Adrenal gland (tissue), 12 donors: ENCODE results near the gene GALNTL6. TPM values are rescaled to one million over a fixed set of nuclear protein-coding genes. Genes with fewer than 3 reads are reported as not detected.

ENCODE experiments used
- DNase-seq, 7 donors: peaks; one replicate each; pipeline ENCODE4 v3.0.0-alpha.2; 2019 to 2020
- H3K27ac ChIP-seq, 5 donors: fragments of 200-600 bp; sonication (generic) in 4 of 5; 1 replicate in 3 of 5; 2 replicates in 2 of 5; pipeline versions ENCODE4 v1.5.1 to v1.8.0; 2016 to 2020; ENCODE audit warnings: mild to moderate bottlenecking in 1 of 5
- H3K27me3 ChIP-seq: fragments of 200-600 bp; 2 replicates; pipeline ENCODE4 v1.8.0; 2021
- H3K36me3 ChIP-seq, 2 donors: fragments of 200-600 bp; replicated peaks in 1 of 2; 1 replicate in 1 of 2; 2 replicates in 1 of 2; pipeline versions ENCODE4 v1.5.1 to v1.8.0; 2018 to 2022
- H3K4me1 ChIP-seq, 2 donors: fragments of 200-600 bp; replicated peaks in 1 of 2; 1 replicate in 1 of 2; 2 replicates in 1 of 2; pipeline versions ENCODE4 v1.5.1 to v1.8.0; 2018 to 2021
- H3K4me3 ChIP-seq, 4 donors: fragments of 200-600 bp; sonication (generic) in 3 of 4; one replicate each; pipeline ENCODE4 v1.5.1; 2016 to 2018
- H3K9me3 ChIP-seq, 3 donors: fragments of 200-600 bp; sonication (generic) in 1 of 3; replicated peaks in 1 of 3; 1 replicate in 2 of 3; 2 replicates in 1 of 3; pipeline versions ENCODE4 v1.5.1 to v1.8.0; 2016 to 2021
- CTCF ChIP-seq, 6 experiments: fragments of 450-650 bp in 4 of 6; fragments of 200-600 bp in 2 of 6; sonication (generic) in 1 of 6; IDR thresholded peaks; 1 replicate in 5 of 6; 2 replicates in 1 of 6; pipeline versions ENCODE4 v1.5.1 to v1.8.0; 2016 to 2021; ENCODE audit warnings: antibody characterized with exemption in 6 of 6, mild to moderate bottlenecking in 2 of 6, moderate library complexity in 1 of 6
- POLR2A ChIP-seq, 2 donors: fragments of 450-650 bp; IDR thresholded peaks; one replicate each; pipeline ENCODE4 v1.6.1; 2017; ENCODE audit warnings: antibody characterized with exemption in 2 of 2, mild to moderate bottlenecking in 2 of 2, moderate library complexity in 1 of 2
- WGBS, 4 donors: extraction: QIAGEN DNeasy Blood & Tissue Kit in 2 of 4; methylation state at CpG; one replicate each; pipeline versions ENCODE4 v1.1.5 to v1.1.7; 2013 to 2017; 5-methylcytosine and 5-hydroxymethylcytosine counted together
- intact Hi-C, 2 donors: fragments of 100-400 bp; cut with DNase I; formaldehyde crosslinking; loops; one replicate each; pipeline versions ENCODE4 v1.14.1 to v1.15.0; 2022 to 2023
- polyA plus RNA-seq, 3 donors: library from polyadenylated mRNA; stranded (reverse); fragments of 200-250 nt in 2 of 3; fragments of 350-450 nt in 1 of 3; fragmentation: Illumina TruSeq in 1 of 3; extraction: RNeasy Lipid Tissue Mini Kit (QIAGEN cat#74804) in 1 of 3; gene quantifications; one replicate each; pipeline ENCODE4 v1.2.3, GENCODE V29; 2013 to 2014
- total RNA-seq, 9 donors: library from RNA; depleted of rRNA in 4 of 9; stranded (reverse); fragments of >200 nt in 4 of 9; fragments of 120-200 nt in 1 of 9; fragmentation: NEBNext Ultra II Directional in 1 of 9; extraction: Animal tissue kit (Norgen Biotek cat#: 25700) in 1 of 9; gene quantifications; one replicate each; pipeline versions ENCODE4 v1.1.0 to v1.2.4, GENCODE V29; 2013 to 2023
- donor health status: healthy with polysubstance abuse.
- donor health status: Bipolar disorder and iron deficiency.
- donor health status: DM: yes; HTN: yes; CAD: no.
- donor health status: DM: no; HTN: no; CAD: no.
- donor health status: DM: no; HTN: no; CAD: no.
- donor health status: DM: yes; HTN: yes; CAD: no.

GALNTL6 gene
- total and polyA plus RNA-seq, 12 donors, result 0.10 to 0.96 (median 0.42) TPM; not detected in 1

- intact Hi-C loops, result no loop called here
- TF ChIP-seq CTCF (IDR thresholded peaks at IDR 0.05) (no peak), POLR2A (IDR thresholded peaks at IDR 0.05) (no peak)
- Histone ChIP-seq H3K36me3 (no peaks in the 10 kb centered on the region), H3K4me1 (no peaks in the 10 kb centered on the region), H3K9me3 (no peaks in the 10 kb centered on the region), H3K4me3 (no peak overlapping the region), H3K27me3 (no peaks in the 10 kb centered on the region), H3K27ac (no peak overlapping the region)
- WGBS, 4 donors, result 50 to 80% (median 77%) methylated on average over 1 of the region's 1 CpG
- DNase-seq, result no peak
Observed at GRCh38 chr4:172018358-172018757, 205.2 kb downstream of the GALNTL6 start.

- Histone ChIP-seq H3K27ac (no peak overlapping the region), H3K4me3 (no peak overlapping the region), H3K36me3 (no peaks in the 10 kb centered on the region), H3K9me3 (no peaks in the 10 kb centered on the region), H3K27me3 (no peaks in the 10 kb centered on the region), H3K4me1 (no peaks in the 10 kb centered on the region)
- WGBS, 4 donors, result 74 to 87% (median 84%) methylated on average over 2 of the region's 2 CpGs
- intact Hi-C loops, result no loop called here
- no peak for DNase-seq
- no peak for TF ChIP-seq POLR2A (IDR thresholded peaks at IDR 0.05)
- no peak for TF ChIP-seq CTCF (IDR thresholded peaks at IDR 0.05)
Observed at GRCh38 chr4:172035562-172035961, 222.4 kb downstream of the GALNTL6 start.

- no peak for TF ChIP-seq POLR2A (IDR thresholded peaks at IDR 0.05)
- no peak for TF ChIP-seq CTCF (IDR thresholded peaks at IDR 0.05)
- no peak for DNase-seq
- Histone ChIP-seq H3K9me3 (no peaks in the 10 kb centered on the region), H3K36me3 (peaks cover 0 to 4% of the 10 kb centered on the region in 2 donors), H3K27ac (no peak overlapping the region), H3K27me3 (no peaks in the 10 kb centered on the region), H3K4me3 (no peak overlapping the region), H3K4me1 (no peaks in the 10 kb centered on the region)
- intact Hi-C loops, result no loop called here
Observed at GRCh38 chr4:172040766-172041165, 227.6 kb downstream of the GALNTL6 start.

- H3K9me3 ChIP-seq, result no peaks in the 10 kb centered on the region
- no peak overlapping the region for H3K4me3 ChIP-seq
- no peaks in the 10 kb centered on the region for H3K4me1 ChIP-seq
- H3K27me3 ChIP-seq, result no peaks in the 10 kb centered on the region
- 38 to 45% (median 42%) methylated on average over 3 of the region's 3 CpGs for WGBS, 4 donors
- DNase-seq, result peak in 6 of 7 donors; percentile 15 to 48 (median 26)
- H3K27ac ChIP-seq, result no peak overlapping the region
- TF ChIP-seq POLR2A (IDR thresholded peaks at IDR 0.05) (no peak), CTCF (IDR thresholded peaks at IDR 0.05) (no peak)
- H3K36me3 ChIP-seq, result peaks cover 0 to 4% of the 10 kb centered on the region in 2 donors
- intact Hi-C loops, result no loop called here
Observed at GRCh38 chr4:172042714-172043114, 229.5 kb downstream of the GALNTL6 start.
